Aorta (tissue), 5 donors: ENCODE measurements around the gene DEFB112. TPM values are rescaled to one million over a fixed set of nuclear protein-coding genes. Genes with fewer than 3 reads are reported as not detected.

Experiments used
- ATAC-seq: fragments of 200-7000 bp; cut with Tn5 transposase; one replicate; pipeline ENCODE4 v1.9.1; 2022; ENCODE audit warnings: moderate library complexity; ENCODE audit not compliant: low FRiP score
- DNase-seq, 2 donors: peaks; one replicate each; pipeline ENCODE4 v3.0.0-alpha.2; 2020
- H3K27ac ChIP-seq, 2 donors: one replicate each; pipeline ENCODE4 v1.5.1; 2013; ENCODE audit warnings: low read length in 2 of 2, mild to moderate bottlenecking in 2 of 2, moderate library complexity in 2 of 2, control low read depth in 1 of 2, inconsistent platforms in 1 of 2, low read depth in 1 of 2
- H3K27me3 ChIP-seq, 2 donors: one replicate each; pipeline ENCODE4 v1.6.1; 2013; ENCODE audit warnings: control low read depth in 1 of 2, low read length in 1 of 2, mild to moderate bottlenecking in 1 of 2, moderate library complexity in 1 of 2; ENCODE audit not compliant: insufficient read depth in 2 of 2, control insufficient read depth in 1 of 2
- H3K36me3 ChIP-seq, 2 donors: one replicate each; pipeline ENCODE4 v1.6.1; 2013; ENCODE audit warnings: control low read depth in 1 of 2, low read length in 1 of 2, mild to moderate bottlenecking in 1 of 2; ENCODE audit not compliant: insufficient read depth in 2 of 2, control insufficient read depth in 1 of 2
- H3K4me1 ChIP-seq, 2 donors: one replicate each; pipeline ENCODE4 v1.6.1; 2013; ENCODE audit warnings: low read length in 2 of 2, control low read depth in 1 of 2, mild to moderate bottlenecking in 1 of 2, moderate library complexity in 1 of 2; ENCODE audit not compliant: insufficient read depth in 2 of 2, control insufficient read depth in 1 of 2
- H3K4me3 ChIP-seq, 2 donors: one replicate each; pipeline ENCODE4 v1.5.1; 2013; ENCODE audit warnings: low read length in 2 of 2, control low read depth in 1 of 2, mild to moderate bottlenecking in 1 of 2
- H3K9me3 ChIP-seq: one replicate; pipeline ENCODE4 v1.6.1; 2013; ENCODE audit warnings: mild to moderate bottlenecking, low read length; ENCODE audit not compliant: control insufficient read depth
- WGBS, 2 donors: extraction: QIAGEN DNeasy Blood & Tissue Kit; methylation state at CpG; one replicate each; pipeline ENCODE4 v1.1.7; 2013; 5-methylcytosine and 5-hydroxymethylcytosine counted together
- intact Hi-C, 2 donors: fragments of 100-400 bp; cut with DNase I; formaldehyde crosslinking; loops; one replicate each; pipeline versions ENCODE4 v1.14.2 to v1.15.0; 2022
- polyA plus RNA-seq, 2 donors: library from polyadenylated mRNA; stranded (reverse); fragments of 200-250 nt; gene quantifications; one replicate each; pipeline ENCODE4 v1.2.3, GENCODE V29; 2013
- total RNA-seq, 2 donors: library from RNA; stranded (reverse); fragmentation: NEBNext Ultra II Directional; extraction: Animal tissue kit (Norgen Biotek cat#: 25700); gene quantifications; one replicate each; pipeline ENCODE4 v1.2.1, GENCODE V29; 2021
- donor health status: healthy with polysubstance abuse.
- donor health status: Bipolar disorder and iron deficiency.
- donor health status: DM: no; HTN: no; CAD: no.
- donor health status: DM: no; HTN: no; CAD: no.
- donor health status: DM: yes; HTN: yes; CAD: no.

Gene DEFB112
- total and polyA plus RNA-seq, 4 donors: not detected

GRCh38 chr6:50030350-50030749 is 19.4 kb downstream of the DEFB112 start:
- DNase-seq (no peak), ATAC-seq (no peak)
- Histone ChIP-seq H3K4me3 (no peak overlapping the region), H3K27ac (no peak overlapping the region), H3K36me3 (no peaks in the 10 kb centered on the region), H3K27me3 (no peaks in the 10 kb centered on the region), H3K9me3 (no peaks in the 10 kb centered on the region), H3K4me1 (no peaks in the 10 kb centered on the region)
- intact Hi-C loops: no loop called here
- 83 to 88% methylated on average over 13 to 14 of the region's 14 CpGs for WGBS, 2 donors

- Histone ChIP-seq H3K36me3 (no peaks in the 10 kb centered on the region), H3K4me1 (no peaks in the 10 kb centered on the region), H3K27me3 (no peaks in the 10 kb centered on the region), H3K4me3 (no peak overlapping the region), H3K27ac (no peak overlapping the region), H3K9me3 (no peaks in the 10 kb centered on the region)
- WGBS, 2 donors: 82 to 84% methylated on average over 4 of the region's 4 CpGs
- intact Hi-C loops: no loop called here
- ATAC-seq: no peak
- DNase-seq: no peak
Observed at GRCh38 chr6:50025258-50025657, 24.5 kb downstream of the DEFB112 start.

- no peaks in the 10 kb centered on the region for H3K9me3 ChIP-seq
- no peak within 1 kb of the TSS for H3K27ac ChIP-seq
- no peaks in the 10 kb centered on the region for H3K27me3 ChIP-seq
- no peak for ATAC-seq
- H3K4me1 ChIP-seq: no peaks in the 10 kb centered on the region
- H3K4me3 ChIP-seq: no peak within 1 kb of the TSS
- no peak for DNase-seq
- intact Hi-C loops: no loop called here
- H3K36me3 ChIP-seq: no peaks in the 10 kb centered on the region
Observed at GRCh38 chr6:50021894-50022293, 27.8 kb downstream of the DEFB112 start, which contains the start of gene DEFB110. DEFB110 (minus strand) TSS chr6:50021994; CDS start chr6:50021935, 59 bp downstream.

GRCh38 chr6:50007819-50008218 is 41.9 kb downstream of the DEFB112 start:
- no peaks in the 10 kb centered on the region for H3K4me1 ChIP-seq
- intact Hi-C loops: no loop called here
- no peak overlapping the region for H3K4me3 ChIP-seq
- 79% methylated on average over 3 of the region's 3 CpGs for WGBS, 2 donors
- no peak overlapping the region for H3K27ac ChIP-seq
- H3K9me3 ChIP-seq: no peaks in the 10 kb centered on the region
- H3K36me3 ChIP-seq: no peaks in the 10 kb centered on the region
- ATAC-seq (no peak), DNase-seq (no peak)
- no peaks in the 10 kb centered on the region for H3K27me3 ChIP-seq

- no peaks in the 10 kb centered on the region for H3K36me3 ChIP-seq
- intact Hi-C loops: no loop called here
- DNase-seq (no peak), ATAC-seq (no peak)
- no peak overlapping the region for H3K27ac ChIP-seq
- H3K27me3 ChIP-seq: no peaks in the 10 kb centered on the region
- 35 to 45% methylated on average over 3 of the region's 3 CpGs for WGBS, 2 donors
- no peaks in the 10 kb centered on the region for H3K9me3 ChIP-seq
- no peaks in the 10 kb centered on the region for H3K4me1 ChIP-seq
- no peak overlapping the region for H3K4me3 ChIP-seq
Observed at GRCh38 chr6:50003139-50003538, 46.6 kb downstream of the DEFB112 start.

- Histone ChIP-seq H3K27ac (no peak overlapping the region), H3K9me3 (peaks cover under 1% of the 10 kb centered on the region), H3K36me3 (no peaks in the 10 kb centered on the region), H3K4me3 (no peak overlapping the region), H3K27me3 (no peaks in the 10 kb centered on the region), H3K4me1 (no peaks in the 10 kb centered on the region)
- intact Hi-C loops: no loop called here
- ATAC-seq: no peak
- no peak for DNase-seq
Observed at GRCh38 chr6:49995278-49995677, 54.5 kb downstream of the DEFB112 start.

Other genes starting within 250 kb of the DEFB112 start
- gene CRISP1, start 183.4 kb downstream of the DEFB112 start, total RNA-seq: not detected
- not detected for gene CRISP1, start 183.4 kb downstream of the DEFB112 start, polyA plus RNA-seq
- not detected for gene DEFB114, start 85.8 kb downstream of the DEFB112 start, total RNA-seq
- not detected for gene DEFB114, start 85.8 kb downstream of the DEFB112 start, polyA plus RNA-seq
- gene DEFB113, start 80.3 kb downstream of the DEFB112 start, total RNA-seq: not detected
- gene DEFB113, start 80.3 kb downstream of the DEFB112 start, polyA plus RNA-seq: not detected
- not detected for gene DEFB110, start 27.9 kb downstream of the DEFB112 start, total RNA-seq
- not detected for gene DEFB110, start 27.9 kb downstream of the DEFB112 start, polyA plus RNA-seq